H1 (cell line): ENCODE data around the gene RAD23B. TPM values are rescaled to one million over a fixed set of nuclear protein-coding genes. Genes with fewer than 3 reads are reported as not detected.

Source experiments
- CTCF ChIA-PET: fragments of 300-600 bp; sonication (Branson Sonifier 250); formaldehyde crosslinking; loops from one replicate; lab custom pipeline; 2021; ENCODE audit not compliant: partially characterized antibody; lab: Charles Lee
- POLR2A ChIA-PET: fragments of 300-600 bp; sonication (Branson Sonifier 250); formaldehyde crosslinking; loops from one replicate; lab custom pipeline; 2021; ENCODE audit warnings: inconsistent platforms; ENCODE audit not compliant: partially characterized antibody; lab: Charles Lee
- DNase-seq, 2 experiments: peaks; one replicate each; pipeline versions ENCODE4 v3.0.0 to v3.0.0-alpha.2; 2010 to 2022; ENCODE audit warnings: low spot score in 2 of 2, low read depth in 1 of 2, mixed read lengths in 1 of 2
- FAIRE-seq: peaks from 2 replicates; lab custom pipeline; 2011; peaks lifted over from hg19 to GRCh38; lab: Jason Lieb, UNC
- H2AFZ ChIP-seq: 2 replicates; pipeline ENCODE4 v1.8.1; 2012; ENCODE audit warnings: low read length, inconsistent platforms
- H2AK5ac ChIP-seq: 2 replicates; pipeline ENCODE4 v1.6.1; 2013; ENCODE audit warnings: low read depth, low read length
- H2BK120ac ChIP-seq: replicated peaks from 2 replicates; pipeline ENCODE3; 2013; ENCODE audit warnings: low read depth, low read length, inconsistent platforms
- H2BK12ac ChIP-seq: 2 replicates; pipeline ENCODE4 v1.6.1; 2013; ENCODE audit warnings: low read depth, low read length
- H2BK15ac ChIP-seq: 2 replicates; pipeline ENCODE4 v1.6.1; 2013; ENCODE audit warnings: low read length
- H2BK20ac ChIP-seq: 2 replicates; pipeline ENCODE4 v1.6.1; 2013; ENCODE audit warnings: low read length
- H2BK5ac ChIP-seq: 2 replicates; pipeline ENCODE4 v1.6.1; 2013; ENCODE audit warnings: low read depth, low read length
- H3K14ac ChIP-seq: 2 replicates; pipeline ENCODE4 v1.6.1; 2013; ENCODE audit warnings: inconsistent platforms; ENCODE audit not compliant: insufficient read length
- H3K18ac ChIP-seq: 2 replicates; pipeline ENCODE4 v1.6.1; 2013; ENCODE audit warnings: low read length; ENCODE audit errors: extremely low read depth
- H3K23ac ChIP-seq: 2 replicates; pipeline ENCODE4 v1.6.1; 2013; ENCODE audit warnings: inconsistent platforms; ENCODE audit not compliant: insufficient read length
- H3K23me2 ChIP-seq: 2 replicates; pipeline ENCODE4 v1.6.1; 2013; ENCODE audit warnings: low read depth, low read length
- H3K27ac ChIP-seq: 2 replicates; pipeline ENCODE4 v1.6.1; 2011; ENCODE audit warnings: low read depth, low read length, inconsistent platforms
- H3K27me3 ChIP-seq, 4 experiments: replicated peaks in 1 of 4; 1 replicate in 1 of 4; 2 replicates in 3 of 4; pipeline versions ENCODE4 v1.6.1 to v1.8.1; 2011 to 2013; ENCODE audit warnings: low read length in 3 of 4, mild to moderate bottlenecking in 3 of 4, inconsistent platforms in 2 of 4, mixed read lengths in 2 of 4, moderate library complexity in 1 of 4; ENCODE audit not compliant: control insufficient read depth in 3 of 4, insufficient read depth in 3 of 4; ENCODE audit errors: extremely low read depth in 1 of 4
- H3K36me3 ChIP-seq, 4 experiments: 2 replicates each; pipeline versions ENCODE4 v1.6.1 to v1.8.1; 2011 to 2013; ENCODE audit warnings: mild to moderate bottlenecking in 4 of 4, low read length in 3 of 4, moderate library complexity in 2 of 4, control low read depth in 1 of 4, inconsistent platforms in 1 of 4; ENCODE audit not compliant: insufficient read depth in 4 of 4, control insufficient read depth in 2 of 4
- H3K4ac ChIP-seq: replicated peaks from 2 replicates; pipeline ENCODE3; 2013; ENCODE audit warnings: low read length, low read depth, mixed read lengths, inconsistent platforms; ENCODE audit not compliant: insufficient read length
- H3K4me1 ChIP-seq, 4 experiments: replicated peaks in 1 of 4; 1 replicate in 1 of 4; 2 replicates in 3 of 4; pipeline versions ENCODE4 v1.6.1 to v1.8.1; 2011 to 2013; ENCODE audit warnings: low read length in 3 of 4, inconsistent platforms in 2 of 4, mixed read lengths in 1 of 4; ENCODE audit not compliant: insufficient read depth in 4 of 4, control insufficient read depth in 3 of 4
- H3K4me2 ChIP-seq, 2 experiments: 2 replicates each; pipeline versions ENCODE4 v1.6.1 to v1.8.1; 2011 to 2013; ENCODE audit warnings: low read depth in 2 of 2, low read length in 2 of 2, control low read depth in 1 of 2, inconsistent platforms in 1 of 2, mild to moderate bottlenecking in 1 of 2; ENCODE audit not compliant: insufficient read depth in 1 of 2
- H3K4me3 ChIP-seq, 4 experiments: fragments of 200-600, 300-600 bp in 1 of 4; sonication (generic), shearing (Covaris generic), sonication (Bioruptor Twin) in 1 of 4; 2 replicates each; pipeline versions ENCODE4 v1.5.1 to v1.8.1; 2011 to 2016; ENCODE audit warnings: low read length in 4 of 4, low read depth in 3 of 4, control low read depth in 2 of 4, inconsistent platforms in 2 of 4, mild to moderate bottlenecking in 2 of 4, mixed read lengths in 1 of 4, moderate library complexity in 1 of 4; ENCODE audit not compliant: insufficient read depth in 2 of 4; ENCODE audit errors: extremely low read depth in 1 of 4
- H3K56ac ChIP-seq: replicated peaks from 2 replicates; pipeline ENCODE3; 2013; ENCODE audit warnings: low read depth, mild to moderate bottlenecking, mixed read lengths, low read length, inconsistent platforms; ENCODE audit not compliant: insufficient read length
- H3K79me1 ChIP-seq: 2 replicates; pipeline ENCODE4 v1.6.1; 2013; ENCODE audit warnings: low read depth, low read length, control low read depth
- H3K79me2 ChIP-seq, 2 experiments: 2 replicates each; pipeline versions ENCODE4 v1.6.1 to v1.8.1; 2012 to 2013; ENCODE audit warnings: low read length in 2 of 2, mild to moderate bottlenecking in 2 of 2, inconsistent platforms in 1 of 2; ENCODE audit not compliant: insufficient read depth in 2 of 2, control insufficient read depth in 1 of 2
- H3K9ac ChIP-seq, 4 experiments: replicated peaks in 1 of 4; 1 replicate in 1 of 4; 2 replicates in 3 of 4; pipeline versions ENCODE4 v1.6.1 to v1.8.1; 2011 to 2013; ENCODE audit warnings: low read depth in 3 of 4, low read length in 3 of 4, control low read depth in 2 of 4, mild to moderate bottlenecking in 2 of 4, moderate library complexity in 2 of 4, inconsistent platforms in 1 of 4; ENCODE audit errors: extremely low read depth in 1 of 4
- H3K9me3 ChIP-seq, 2 experiments: 2 replicates each; pipeline versions ENCODE4 v1.6.1 to v1.8.1; 2012 to 2013; ENCODE audit warnings: mild to moderate bottlenecking in 2 of 2, moderate library complexity in 2 of 2, control low read depth in 1 of 2, inconsistent platforms in 1 of 2, low read depth in 1 of 2, low read length in 1 of 2, mixed read lengths in 1 of 2; ENCODE audit not compliant: insufficient read depth in 2 of 2
- H4K20me1 ChIP-seq, 2 experiments: replicated peaks in 1 of 2; 2 replicates each; pipeline versions ENCODE3 to v1.8.1; 2011 to 2013; ENCODE audit warnings: inconsistent platforms in 2 of 2, low read length in 2 of 2, mild to moderate bottlenecking in 1 of 2; ENCODE audit not compliant: insufficient read depth in 2 of 2, control insufficient read depth in 1 of 2
- H4K5ac ChIP-seq: 2 replicates; pipeline ENCODE4 v1.6.1; 2013; ENCODE audit warnings: low read length, low read depth, mixed read lengths, inconsistent platforms; ENCODE audit not compliant: insufficient read length
- H4K8ac ChIP-seq: 2 replicates; pipeline ENCODE4 v1.8.0; 2013; ENCODE audit warnings: mild to moderate bottlenecking, moderate library complexity, low read length, inconsistent platforms; ENCODE audit not compliant: insufficient read depth; ENCODE audit errors: extremely low read depth
- H4K91ac ChIP-seq: replicated peaks from 2 replicates; pipeline ENCODE3; 2013; ENCODE audit warnings: low read length, mixed read lengths, inconsistent platforms; ENCODE audit not compliant: insufficient read length
- ATF2 ChIP-seq: IDR thresholded peaks from 2 replicates; pipeline ENCODE4 v1.6.1; 2012; ENCODE audit warnings: low read length, inconsistent platforms
- EGR1 ChIP-seq: IDR thresholded peaks from 2 replicates; pipeline ENCODE4 v1.6.1; 2011; ENCODE audit warnings: low read depth, low read length, borderline replicate concordance
- GTF2F1 ChIP-seq: IDR thresholded peaks from 2 replicates; pipeline ENCODE4 v1.6.1; 2012; ENCODE audit warnings: low read depth, low read length, improper control_type of control experiment, borderline replicate concordance
- KDM4A ChIP-seq: IDR thresholded peaks from one replicate; pipeline ENCODE4 v1.7.1; 2012; ENCODE audit warnings: low read depth, mild to moderate bottlenecking, moderate library complexity, low read length, inconsistent platforms; ENCODE audit not compliant: severe bottlenecking
- NRF1 ChIP-seq: IDR thresholded peaks from 2 replicates; pipeline ENCODE4 v1.6.1; 2011; ENCODE audit warnings: mild to moderate bottlenecking, low read depth, low read length, improper control_type of control experiment
- RXRA ChIP-seq: IDR thresholded peaks from 2 replicates; pipeline ENCODE4 v1.6.1; 2011; ENCODE audit warnings: low read depth, mild to moderate bottlenecking, low read length, moderate library complexity; ENCODE audit not compliant: insufficient read depth
- SIN3A ChIP-seq, 2 experiments: IDR thresholded peaks in 1 of 2; conservative IDR thresholded peaks in 1 of 2; 2 replicates each; pipeline ENCODE4 v1.6.1; 2011 to 2012; ENCODE audit warnings: low read length in 2 of 2, improper control_type of control experiment in 1 of 2, low read depth in 1 of 2, mild to moderate bottlenecking in 1 of 2
- SP2 ChIP-seq: IDR thresholded peaks from 2 replicates; pipeline ENCODE4 v1.6.1; 2012; ENCODE audit warnings: mild to moderate bottlenecking, low read length, inconsistent platforms
- SP4 ChIP-seq: IDR thresholded peaks from 2 replicates; pipeline ENCODE4 v1.6.1; 2012; ENCODE audit warnings: low read length, inconsistent platforms
- SUZ12 ChIP-seq: fragments of 200-600 bp; sonication (generic); IDR thresholded peaks from 2 replicates; pipeline ENCODE4 v1.6.1; 2012; ENCODE audit warnings: mild to moderate bottlenecking, inconsistent platforms, low read length, moderate library complexity, mixed read lengths
- TBP ChIP-seq: IDR thresholded peaks from 2 replicates; pipeline ENCODE4 v1.6.1; 2011; ENCODE audit warnings: low read depth, low read length, improper control_type of control experiment
- TCF12 ChIP-seq: IDR thresholded peaks from 2 replicates; pipeline ENCODE4 v1.6.1; 2011; ENCODE audit warnings: low read depth, mild to moderate bottlenecking, low read length
- WGBS, 2 experiments: shearing (Covaris generic) in 1 of 2; methylation state at CpG; one replicate each; pipeline versions ENCODE4 v1.1.6 to v1.1.7; 2013 to 2015; ENCODE audit warnings: low lambda C conversion rate in 2 of 2, mixed read lengths in 2 of 2, inconsistent platforms in 1 of 2, low coverage in 1 of 2, missing lambda C conversion rate in 1 of 2; ENCODE audit not compliant: insufficient replicate concordance in 2 of 2, insufficient coverage in 1 of 2, insufficient read length in 1 of 2; ENCODE audit errors: extremely low coverage in 1 of 2, missing lambda C conversion rate in 1 of 2; 5-methylcytosine and 5-hydroxymethylcytosine counted together
- polyA plus RNA-seq, 7 experiments: library from polyadenylated mRNA; depleted of rRNA in 3 of 7; stranded (reverse) in 5 of 7; unstranded in 2 of 7; fragments of >200 nt in 5 of 7; fragments of 200-250 nt in 2 of 7; gene quantifications; 1 replicate in 5 of 7; 2 replicates in 1 of 7; 4 replicates in 1 of 7; pipeline versions ENCODE4 v1.2.1 to v1.2.3, GENCODE V29; 2011 to 2013; ENCODE audit warnings: missing spikeins in 2 of 7, mixed read lengths in 2 of 7
- total RNA-seq: library from RNA; stranded (reverse); fragmentation: NEBNext Ultra II Directional; extraction: Animal tissue kit (Norgen Biotek cat#: 25700); gene quantifications from 2 replicates; pipeline ENCODE4 v1.2.1, GENCODE V29; 2021

Gene RAD23B
- total and polyA plus RNA-seq, 2 of the 8 experiments (the other 6 are each of a cell fraction or from before 2014, with no cell fraction given): 97.1 to 165 TPM

GRCh38 chr9:107345327-107345726 is 62.2 kb downstream of the RAD23B start:
- 56% methylated on average over 2 of the region's 2 CpGs; no CpG with 5 or more reads in 1 of the 2 experiments for WGBS, 2 experiments
- H3K23me2 ChIP-seq: no peaks in the 10 kb centered on the region
- no peak overlapping the region for H3K56ac ChIP-seq
- no peak overlapping the region for H2AFZ ChIP-seq
- ChIA-PET CTCF (interaction anchor here (0.6 to 1.2 kb wide), 6 partner anchors 12 to 454 kb away, joined by 3 to 4 read pairs (median 3); no protein-coding TSS in a partner anchor), POLR2A (interaction anchor here (0.9 to 1.3 kb wide), 2 partner anchors 9 to 13 kb away, joined by 4 read pairs; no protein-coding TSS in a partner anchor)
- no peak overlapping the region for H4K8ac ChIP-seq
- no peak overlapping the region for H2BK12ac ChIP-seq
- H3K4me2 ChIP-seq: no peak overlapping the region
- H3K9me3 ChIP-seq: no peaks in the 10 kb centered on the region
- H3K4me3 ChIP-seq: no peak overlapping the region
- no peak overlapping the region for H2BK15ac ChIP-seq
- H4K5ac ChIP-seq: no peak overlapping the region
- peaks cover 0 to 5% (median 1%) of the 10 kb centered on the region in 4 experiments; a peak in 4 of 7 replicates for H3K4me1 ChIP-seq
- H2BK5ac ChIP-seq: no peak overlapping the region
- no peaks in the 10 kb centered on the region for H3K79me2 ChIP-seq
- no peaks in the 10 kb centered on the region for H4K20me1 ChIP-seq
- no peaks in the 10 kb centered on the region for H3K79me1 ChIP-seq
- H2BK120ac ChIP-seq: no peak overlapping the region
- no peak overlapping the region for H2BK20ac ChIP-seq
- no peak overlapping the region for H3K23ac ChIP-seq
- H4K91ac ChIP-seq: no peak overlapping the region
- FAIRE-seq (no peak), DNase-seq (no peak)
- no peaks in the 10 kb centered on the region for H3K36me3 ChIP-seq
- H3K18ac ChIP-seq: no peak overlapping the region
- no peak overlapping the region; a peak in 1 of 7 replicates for H3K9ac ChIP-seq
- H2AK5ac ChIP-seq: no peak overlapping the region
- no peak overlapping the region for H3K4ac ChIP-seq
- H3K27ac ChIP-seq: no peak overlapping the region
- H3K14ac ChIP-seq: no peak overlapping the region
- no peaks in the 10 kb centered on the region for H3K27me3 ChIP-seq
- TF ChIP-seq GTF2F1: no peak
- no peak for TF ChIP-seq ATF2
- TF ChIP-seq SP4: no peak
- TF ChIP-seq RXRA: no peak
- no peak for TF ChIP-seq SUZ12
- TF ChIP-seq TCF12: no peak
- TF ChIP-seq TBP: no peak
- TF ChIP-seq NRF1: no peak
- no peak for TF ChIP-seq SP2
- no peak for TF ChIP-seq KDM4A
- no peak for TF ChIP-seq SIN3A (conservative IDR thresholded peaks at IDR 0.05 in 1 of 2, IDR thresholded peaks at IDR 0.05 in 1 of 2; ENCODE audit: low read depth in 1 of 2, low read length in 2 of 2)
- TF ChIP-seq EGR1: no peak
